Activated B cell treated with CpG ODN at 0.5 μM for 24 hours (primary cell): Measurements from ENCODE around the gene OR2W3. TPM values are rescaled to one million over a fixed set of nuclear protein-coding genes. Genes with fewer than 3 reads are reported as not detected.

Experiments used
- ATAC-seq: fragments of 200-7000 bp; cut with Tn5 transposase; one replicate; pipeline ENCODE4 v1.10.0; 2021; ENCODE audit warnings: low read depth, mild to moderate bottlenecking, moderate library complexity
- CTCF ChIA-PET: fragments of 350-600 bp; sonication (Branson Sonifier 250); formaldehyde crosslinking; loops from one replicate; lab custom pipeline; 2021; ENCODE audit warnings: antibody characterized with exemption; lab: Charles Lee
- POLR2A ChIA-PET: fragments of 350-600 bp; sonication (Branson Sonifier 250); formaldehyde crosslinking; loops from one replicate; lab custom pipeline; 2021; ENCODE audit warnings: antibody characterized with exemption; lab: Charles Lee
- DNase-seq: peaks from one replicate; pipeline ENCODE4 v3.0.0; 2022
- H3K27ac Mint-ChIP-seq: one replicate; pipeline ENCODE4 v1.8.0; 2020; ENCODE audit warnings: mixed read lengths
- H3K27me3 Mint-ChIP-seq: one replicate; pipeline ENCODE4 v1.8.0; 2021; ENCODE audit warnings: mixed read lengths
- H3K36me3 Mint-ChIP-seq: one replicate; pipeline ENCODE4 v1.8.0; 2021; ENCODE audit warnings: low read depth, mixed read lengths
- H3K4me1 Mint-ChIP-seq: one replicate; pipeline ENCODE4 v1.8.0; 2021; ENCODE audit warnings: mixed read lengths
- H3K4me3 Mint-ChIP-seq: one replicate; pipeline ENCODE4 v1.8.0; 2020; ENCODE audit warnings: mild to moderate bottlenecking, mixed read lengths
- H3K9me3 Mint-ChIP-seq: one replicate; pipeline ENCODE4 v1.8.0; 2020; ENCODE audit warnings: mixed read lengths
- intact Hi-C: fragments of 100-400 bp; cut with micrococcal nuclease; formaldehyde crosslinking; loops from one replicate; pipeline ENCODE4 v1.15.1; 2024
- total RNA-seq: library from RNA; stranded (reverse); gene quantifications from 2 replicates; pipeline ENCODE4 v1.2.3, GENCODE V29; 2022
- TF ChIP-seq, protein P1 (sequence below): fragments of 200-600 bp; IDR thresholded peaks from one replicate; pipeline ENCODE4 v1.8.0; 2022; ENCODE audit warnings: antibody characterized with exemption, mild to moderate bottlenecking

Gene OR2W3
- total RNA-seq, 1 donor from 2014 or later, result 0.24 TPM

DNA sequence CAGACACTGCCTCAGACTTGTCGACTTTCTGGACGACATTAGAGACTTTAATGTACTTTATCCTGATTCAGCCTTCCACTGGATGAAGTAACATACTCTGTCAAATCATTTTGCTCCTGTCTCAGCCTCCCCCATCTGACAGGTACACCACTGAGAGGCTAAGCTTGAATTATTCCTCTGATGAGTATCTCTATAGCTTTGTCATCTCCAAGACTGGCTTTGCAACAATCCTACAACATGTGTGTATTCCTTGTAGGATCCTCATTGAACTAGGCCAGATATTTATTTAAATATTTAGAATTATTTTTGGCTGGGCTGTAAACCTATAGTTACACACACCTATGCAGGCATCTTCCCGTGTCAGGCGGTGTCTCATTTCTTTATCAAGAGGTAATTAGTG lies 39.5 kb upstream of the OR2W3 start:
- intact Hi-C loops, result loop anchor here (5.0 kb wide), 1 partner anchor 174 kb away; no protein-coding TSS in a partner anchor
- Mint-ChIP-seq H3K9me3 (no peaks in the 10 kb centered on the region), H3K27me3 (peaks cover 29% of the 10 kb centered on the region), H3K4me3 (no peak overlapping the region), H3K4me1 (peaks cover 12% of the 10 kb centered on the region), H3K36me3 (no peaks in the 10 kb centered on the region), H3K27ac (no peak overlapping the region)
- ChIA-PET CTCF (no interaction called here), POLR2A (no interaction called here)
- DNase-seq, result no peak
- no peak for ATAC-seq
- TF ChIP-seq, protein P1, sequence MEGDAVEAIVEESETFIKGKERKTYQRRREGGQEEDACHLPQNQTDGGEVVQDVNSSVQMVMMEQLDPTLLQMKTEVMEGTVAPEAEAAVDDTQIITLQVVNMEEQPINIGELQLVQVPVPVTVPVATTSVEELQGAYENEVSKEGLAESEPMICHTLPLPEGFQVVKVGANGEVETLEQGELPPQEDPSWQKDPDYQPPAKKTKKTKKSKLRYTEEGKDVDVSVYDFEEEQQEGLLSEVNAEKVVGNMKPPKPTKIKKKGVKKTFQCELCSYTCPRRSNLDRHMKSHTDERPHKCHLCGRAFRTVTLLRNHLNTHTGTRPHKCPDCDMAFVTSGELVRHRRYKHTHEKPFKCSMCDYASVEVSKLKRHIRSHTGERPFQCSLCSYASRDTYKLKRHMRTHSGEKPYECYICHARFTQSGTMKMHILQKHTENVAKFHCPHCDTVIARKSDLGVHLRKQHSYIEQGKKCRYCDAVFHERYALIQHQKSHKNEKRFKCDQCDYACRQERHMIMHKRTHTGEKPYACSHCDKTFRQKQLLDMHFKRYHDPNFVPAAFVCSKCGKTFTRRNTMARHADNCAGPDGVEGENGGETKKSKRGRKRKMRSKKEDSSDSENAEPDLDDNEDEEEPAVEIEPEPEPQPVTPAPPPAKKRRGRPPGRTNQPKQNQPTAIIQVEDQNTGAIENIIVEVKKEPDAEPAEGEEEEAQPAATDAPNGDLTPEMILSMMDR, result no peak

DNA sequence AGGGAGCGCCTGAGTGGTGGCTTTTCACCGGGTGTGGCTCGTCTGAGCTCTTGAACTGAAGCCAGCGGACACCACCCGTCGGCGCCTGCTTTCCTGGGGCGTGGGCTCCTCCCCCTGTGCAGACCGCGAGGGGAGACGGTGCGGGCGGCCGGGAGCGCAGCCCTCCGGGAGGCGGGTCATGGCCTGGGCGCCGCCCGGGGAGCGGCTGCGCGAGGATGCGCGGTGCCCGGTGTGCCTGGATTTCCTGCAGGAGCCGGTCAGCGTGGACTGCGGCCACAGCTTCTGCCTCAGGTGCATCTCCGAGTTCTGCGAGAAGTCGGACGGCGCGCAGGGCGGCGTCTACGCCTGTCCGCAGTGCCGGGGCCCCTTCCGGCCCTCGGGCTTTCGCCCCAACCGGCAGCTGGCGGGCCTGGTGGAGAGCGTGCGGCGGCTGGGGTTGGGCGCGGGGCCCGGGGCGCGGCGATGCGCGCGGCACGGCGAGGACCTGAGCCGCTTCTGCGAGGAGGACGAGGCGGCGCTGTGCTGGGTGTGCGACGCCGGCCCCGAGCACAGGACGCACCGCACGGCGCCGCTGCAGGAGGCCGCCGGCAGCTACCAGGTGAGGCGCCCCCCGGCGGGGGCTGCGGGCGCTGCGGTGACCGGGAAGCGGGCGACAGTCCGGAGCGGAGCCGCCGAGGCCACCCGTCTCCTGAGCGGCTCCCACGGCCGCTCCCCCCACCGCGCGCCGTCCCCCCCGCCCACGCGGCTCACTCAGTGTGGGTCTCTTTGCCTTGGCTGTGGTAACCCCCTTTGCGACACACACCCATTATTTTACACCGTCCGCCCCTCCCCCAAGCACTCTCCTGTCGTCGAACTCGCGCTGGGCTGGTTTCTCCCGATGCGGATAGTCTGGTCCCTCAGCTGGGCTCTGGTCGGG lies 38.1 kb upstream of the OR2W3 start, which contains the start of gene TRIM58:
Gene TRIM58, plus strand, starts transcription at position 119 of the 916 bp plus-strand sequence. Its CDS starts 60 bp downstream, at position 179.
- no peaks in the 10 kb centered on the region for H3K9me3 Mint-ChIP-seq
- intact Hi-C loops, result loop anchor here (5.0 kb wide), 1 partner anchor 175 kb away; no protein-coding TSS in a partner anchor
- TF ChIP-seq, protein P1, result no peak
- ChIA-PET POLR2A (no interaction called here), CTCF (no interaction called here)
- peaks cover 12% of the 10 kb centered on the region for H3K4me1 Mint-ChIP-seq
- peak; percentile 84 for ATAC-seq
- H3K27ac Mint-ChIP-seq, result peak within 1 kb of the TSS; percentile 46
- DNase-seq, result peak; percentile 42
- no peaks in the 10 kb centered on the region for H3K36me3 Mint-ChIP-seq
- peak within 1 kb of the TSS; percentile 82 for H3K4me3 Mint-ChIP-seq
- H3K27me3 Mint-ChIP-seq, result peaks cover 27% of the 10 kb centered on the region

DNA sequence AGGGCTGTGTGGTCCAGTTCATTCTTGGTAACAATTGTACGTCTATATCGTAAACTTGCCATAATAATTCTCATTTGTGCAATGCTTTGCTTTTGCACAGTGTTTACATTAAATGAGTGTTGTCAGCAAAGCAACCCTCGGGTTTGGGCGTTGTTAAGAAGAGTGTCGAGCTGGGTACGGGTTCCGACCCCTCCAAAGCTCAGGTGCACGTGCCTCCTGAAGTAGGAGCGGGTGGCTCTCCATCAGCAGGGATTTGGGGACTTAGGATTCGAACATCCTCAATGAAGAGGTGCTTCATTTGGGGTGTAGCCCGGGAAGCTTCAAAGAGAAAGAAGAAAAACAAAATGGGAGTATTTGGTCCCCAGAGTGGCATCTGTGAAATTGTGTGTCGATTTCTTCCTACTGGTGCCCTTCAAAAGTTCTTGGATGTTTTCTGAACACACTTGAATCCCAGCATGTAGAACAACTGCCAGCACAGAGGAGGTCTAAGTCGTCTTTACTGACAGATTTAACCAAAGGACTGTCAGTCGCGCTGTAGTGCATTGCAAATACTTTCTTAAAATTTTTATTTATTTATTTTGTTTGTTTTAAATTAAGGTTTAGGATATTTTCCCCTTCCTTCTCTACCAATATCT lies 37.3 kb upstream of the OR2W3 start:
- Mint-ChIP-seq H3K4me1 (peaks cover 12% of the 10 kb centered on the region), H3K27me3 (peaks cover 27% of the 10 kb centered on the region), H3K36me3 (no peaks in the 10 kb centered on the region), H3K4me3 (peak overlapping the region; percentile 82), H3K27ac (peak overlapping the region; percentile 46), H3K9me3 (no peaks in the 10 kb centered on the region)
- TF ChIP-seq, protein P1, result no peak
- intact Hi-C loops, result loop anchor here (5.0 kb wide), 1 partner anchor 176 kb away; no protein-coding TSS in a partner anchor
- ATAC-seq (no peak), DNase-seq (no peak)
- CTCF ChIA-PET, result no interaction called here
- POLR2A ChIA-PET, result no interaction called here

DNA sequence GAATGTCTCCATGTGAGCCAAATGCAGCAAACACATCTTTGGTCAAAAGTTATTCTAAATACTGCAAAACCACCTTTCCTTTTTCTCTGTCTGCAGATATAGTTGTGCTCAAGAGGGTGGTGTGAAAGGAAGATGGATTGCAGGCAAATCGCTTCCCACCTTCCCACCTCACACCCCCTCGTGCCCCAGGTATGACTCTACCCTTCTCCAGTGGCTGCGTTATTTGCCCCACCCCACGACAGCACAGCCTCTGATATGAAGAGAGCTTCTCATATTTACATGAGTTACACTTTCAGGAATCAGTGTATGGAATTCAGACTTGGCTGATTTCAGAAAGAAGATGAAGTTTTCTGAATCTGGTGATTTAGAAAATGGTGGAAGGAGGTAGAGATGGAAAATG lies 32.6 kb upstream of the OR2W3 start:
- Mint-ChIP-seq H3K4me1 (peaks cover 7% of the 10 kb centered on the region), H3K4me3 (no peak overlapping the region), H3K9me3 (no peaks in the 10 kb centered on the region), H3K27ac (no peak overlapping the region), H3K36me3 (no peaks in the 10 kb centered on the region), H3K27me3 (peaks cover 17% of the 10 kb centered on the region)
- TF ChIP-seq, protein P1, result no peak
- intact Hi-C loops, result no loop called here
- DNase-seq, result no peak
- POLR2A ChIA-PET, result no interaction called here
- no peak for ATAC-seq
- CTCF ChIA-PET, result no interaction called here

DNA sequence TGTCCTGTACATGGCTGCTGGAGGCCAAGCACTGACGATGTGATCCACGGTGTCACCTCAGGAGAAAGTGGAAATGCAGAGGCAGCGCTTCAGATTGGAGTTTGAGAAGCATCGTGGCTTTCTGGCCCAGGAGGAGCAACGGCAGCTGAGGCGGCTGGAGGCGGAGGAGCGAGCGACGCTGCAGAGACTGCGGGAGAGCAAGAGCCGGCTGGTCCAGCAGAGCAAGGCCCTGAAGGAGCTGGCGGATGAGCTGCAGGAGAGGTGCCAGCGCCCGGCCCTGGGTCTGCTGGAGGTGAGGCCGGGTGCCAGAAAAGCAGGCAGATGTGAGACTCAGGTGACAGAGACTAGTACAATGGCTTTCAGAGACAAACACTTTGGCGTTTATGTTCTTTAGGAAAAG lies 30.7 kb upstream of the OR2W3 start:
- no peak overlapping the region for H3K27ac Mint-ChIP-seq
- ChIA-PET POLR2A (no interaction called here), CTCF (no interaction called here)
- H3K27me3 Mint-ChIP-seq, result peaks cover 7% of the 10 kb centered on the region
- peaks cover 2% of the 10 kb centered on the region for H3K36me3 Mint-ChIP-seq
- DNase-seq, result no peak
- ATAC-seq, result no peak
- intact Hi-C loops, result no loop called here
- TF ChIP-seq, protein P1, result no peak
- H3K9me3 Mint-ChIP-seq, result no peaks in the 10 kb centered on the region
- no peaks in the 10 kb centered on the region for H3K4me1 Mint-ChIP-seq
- H3K4me3 Mint-ChIP-seq, result no peak overlapping the region
